Colonic mucosa (tissue), 4 donors: ENCODE results near the gene FYB1. TPM values are rescaled to one million over a fixed set of nuclear protein-coding genes. Genes with fewer than 3 reads are reported as not detected.

ENCODE experiments used
- DNase-seq: peaks from one replicate; pipeline ENCODE4 v3.0.0-alpha.2; 2020
- H3K27ac ChIP-seq: fragments of 200-600 bp; one replicate; pipeline ENCODE4 v1.8.0; 2021
- H3K27me3 ChIP-seq: fragments of 200-600 bp; one replicate; pipeline ENCODE4 v1.8.0; 2021
- H3K36me3 ChIP-seq: fragments of 200-600 bp; one replicate; pipeline ENCODE4 v1.8.0; 2021
- H3K4me1 ChIP-seq: fragments of 200-600 bp; one replicate; pipeline ENCODE4 v1.8.0; 2021; ENCODE audit warnings: mild to moderate bottlenecking
- H3K4me3 ChIP-seq: fragments of 200-600 bp; one replicate; pipeline ENCODE4 v1.8.0; 2021
- H3K9ac ChIP-seq, 2 donors: one replicate each; pipeline ENCODE4 v1.7.0; 2013; ENCODE audit warnings: control low read depth in 2 of 2, low read depth in 2 of 2, low read length in 2 of 2
- H3K9me3 ChIP-seq: fragments of 200-600 bp; one replicate; pipeline ENCODE4 v1.8.0; 2021
- CTCF ChIP-seq: fragments of 200-600 bp; IDR thresholded peaks from one replicate; pipeline ENCODE4 v1.8.0; 2022; ENCODE audit warnings: antibody characterized with exemption, mild to moderate bottlenecking
- intact Hi-C: fragments of 100-400 bp; cut with DNase I; formaldehyde crosslinking; loops from one replicate; pipeline ENCODE4 v1.14.1; 2022
- total RNA-seq, 2 donors: library from RNA; stranded (reverse); fragmentation: NEBNext Ultra II Directional in 1 of 2; extraction: Animal tissue kit (Norgen Biotek cat#: 25700) in 1 of 2; gene quantifications; one replicate each; pipeline ENCODE4 v1.2.1, GENCODE V29; 2021
- donor health status: healthy.
- donor health status: DM: no; HTN: no; CAD: no.
- donor health status: DM: no; HTN: no; CAD: no.

Gene FYB1
- total RNA-seq, 2 donors from 2014 or later = 6.1 to 8.6 TPM

- H3K4me1 ChIP-seq = no peaks in the 10 kb centered on the region
- H3K36me3 ChIP-seq = no peaks in the 10 kb centered on the region
- DNase-seq = no peak
- H3K9me3 ChIP-seq = no peaks in the 10 kb centered on the region
- no peak for TF ChIP-seq CTCF
- H3K4me3 ChIP-seq = no peak overlapping the region
- H3K9ac ChIP-seq = no peak overlapping the region
- H3K27me3 ChIP-seq = no peaks in the 10 kb centered on the region
- intact Hi-C loops = no loop called here
- no peak overlapping the region for H3K27ac ChIP-seq
Observed at GRCh38 chr5:39178861-39179260, 40.5 kb downstream of the FYB1 start.

GRCh38 chr5:39178171-39178570 is 41.2 kb downstream of the FYB1 start:
- no peak for TF ChIP-seq CTCF
- H3K4me3 ChIP-seq = no peak overlapping the region
- intact Hi-C loops = no loop called here
- H3K27me3 ChIP-seq = no peaks in the 10 kb centered on the region
- peak overlapping the region; percentile 8 for H3K27ac ChIP-seq
- H3K4me1 ChIP-seq = no peaks in the 10 kb centered on the region
- no peak for DNase-seq
- no peaks in the 10 kb centered on the region for H3K9me3 ChIP-seq
- no peak overlapping the region for H3K9ac ChIP-seq
- no peaks in the 10 kb centered on the region for H3K36me3 ChIP-seq

- peak overlapping the region; percentile 8 for H3K27ac ChIP-seq
- no peaks in the 10 kb centered on the region for H3K27me3 ChIP-seq
- no peak overlapping the region for H3K4me3 ChIP-seq
- intact Hi-C loops = no loop called here
- DNase-seq = no peak
- no peak for TF ChIP-seq CTCF
- H3K36me3 ChIP-seq = no peaks in the 10 kb centered on the region
- H3K9ac ChIP-seq = no peak overlapping the region
- H3K9me3 ChIP-seq = no peaks in the 10 kb centered on the region
- no peaks in the 10 kb centered on the region for H3K4me1 ChIP-seq
Observed at GRCh38 chr5:39177631-39177964, 41.8 kb downstream of the FYB1 start.

- Histone ChIP-seq H3K4me3 (no peak overlapping the region), H3K27ac (no peak overlapping the region), H3K9ac (no peak overlapping the region), H3K4me1 (no peaks in the 10 kb centered on the region), H3K27me3 (no peaks in the 10 kb centered on the region), H3K9me3 (no peaks in the 10 kb centered on the region), H3K36me3 (no peaks in the 10 kb centered on the region)
- intact Hi-C loops = no loop called here
- no peak for TF ChIP-seq CTCF
- no peak for DNase-seq
Observed at GRCh38 chr5:39176759-39177630, 42.4 kb downstream of the FYB1 start.

GRCh38 chr5:39175273-39175955 is 43.9 kb downstream of the FYB1 start:
- intact Hi-C loops = no loop called here
- Histone ChIP-seq H3K9ac (no peak overlapping the region), H3K4me3 (no peak overlapping the region), H3K36me3 (no peaks in the 10 kb centered on the region), H3K9me3 (no peaks in the 10 kb centered on the region), H3K27ac (no peak overlapping the region), H3K4me1 (no peaks in the 10 kb centered on the region), H3K27me3 (no peaks in the 10 kb centered on the region)
- no peak for DNase-seq
- TF ChIP-seq CTCF = no peak
